ENCODE results near the gene TEX50. TPM values are rescaled to one million over a fixed set of nuclear protein-coding genes. Genes with fewer than 3 reads are reported as not detected.
"Not testable (repeated sequence)": the region's sequence is repeated elsewhere in the genome, so short reads cannot be mapped to it uniquely, and the experiment has no call there.

The TEX50 gene, protein sequence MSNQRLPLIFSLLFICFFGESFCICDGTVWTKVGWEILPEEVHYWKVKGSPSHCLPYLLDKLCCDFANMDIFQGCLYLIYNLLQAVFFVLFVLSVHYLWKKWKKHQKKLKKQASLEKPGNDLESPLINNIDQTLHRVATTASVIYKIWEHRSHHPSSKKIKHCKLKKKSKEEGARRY
- not detected in 2 replicates for total RNA-seq

GRCh38 chr1:173635116-173635515, at the start of gene TEX50:
TEX50 (plus strand) TSS chr1:173635338; CDS start chr1:173635522, 184 bp downstream.
- no peaks in the 10 kb centered on the region for H3K4me1 Mint-ChIP-seq
- H3K9me3 Mint-ChIP-seq: peaks cover 5% of the 10 kb centered on the region
- H3K27ac Mint-ChIP-seq: no peak within 1 kb of the TSS

GRCh38 chr1:173590557-173590956, 44.6 kb upstream of the TEX50 start:
- H3K36me3 Mint-ChIP-seq (ENCODE audit: low read depth): no peaks in the 10 kb centered on the region
- H3K4me3 Mint-ChIP-seq: no peak overlapping the region
- H3K9me3 Mint-ChIP-seq: peaks cover 4% of the 10 kb centered on the region
- no peaks in the 10 kb centered on the region for H3K4me1 Mint-ChIP-seq
- intact Hi-C loops (cut with micrococcal nuclease): no loop called here
- peaks cover 16% of the 10 kb centered on the region for H3K27me3 Mint-ChIP-seq
- no peak overlapping the region for H3K27ac Mint-ChIP-seq
- DNase-seq: no peak

More at GRCh38 chr1:173635116-173635515, at the start of gene TEX50:
- H3K4me3 Mint-ChIP-seq: no peak within 1 kb of the TSS
- no peaks in the 10 kb centered on the region for H3K36me3 Mint-ChIP-seq (ENCODE audit: low read depth)
- intact Hi-C loops (cut with micrococcal nuclease): no loop called here
- peaks cover 9% of the 10 kb centered on the region for H3K27me3 Mint-ChIP-seq
- DNase-seq: no peak

GRCh38 chr1:173591138-173591537, 44.0 kb upstream of the TEX50 start:
- not testable (repeated sequence) for H3K4me3 Mint-ChIP-seq, H3K9me3 Mint-ChIP-seq, H3K4me1 Mint-ChIP-seq

GRCh38 chr1:173596097-173596825, 38.9 kb upstream of the TEX50 start:
- intact Hi-C loops (cut with micrococcal nuclease): no loop called here
- Mint-ChIP-seq H3K27me3 (peaks cover 24% of the 10 kb centered on the region), H3K27ac (no peak overlapping the region), H3K4me1 (peaks cover under 1% of the 10 kb centered on the region), H3K36me3 (ENCODE audit: low read depth) (no peaks in the 10 kb centered on the region), H3K4me3 (no peak overlapping the region), H3K9me3 (peaks cover 7% of the 10 kb centered on the region)
- no peak for DNase-seq

More at GRCh38 chr1:173591138-173591537, 44.0 kb upstream of the TEX50 start:
- H3K27me3 Mint-ChIP-seq: peaks cover 20% of the 10 kb centered on the region
- DNase-seq; H3K27ac Mint-ChIP-seq; intact Hi-C loops (cut with micrococcal nuclease); H3K36me3 Mint-ChIP-seq (ENCODE audit: low read depth): not testable (repeated sequence)

DNA sequence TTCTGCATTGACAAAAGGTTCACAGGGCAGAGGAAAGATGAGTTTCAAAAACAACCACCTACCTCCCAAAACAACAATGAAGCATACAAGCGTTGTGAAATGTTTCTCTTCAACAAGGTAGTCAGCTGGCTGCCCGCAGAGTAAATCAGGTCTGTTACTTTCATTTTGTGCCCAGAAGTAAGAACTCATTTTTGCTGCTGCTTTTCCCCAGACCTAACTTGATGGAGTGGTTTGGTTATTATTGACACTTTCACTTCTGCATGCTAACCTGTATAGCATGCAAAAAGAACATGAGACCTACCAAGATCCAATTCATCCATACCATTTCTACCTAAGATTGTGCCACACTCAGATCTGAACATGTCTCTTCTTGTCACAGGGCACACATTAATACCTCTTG, 33.5 kb upstream of the TEX50 start:
- DNase-seq: no peak
- peaks cover 8% of the 10 kb centered on the region for H3K27me3 Mint-ChIP-seq
- H3K27ac Mint-ChIP-seq: no peak overlapping the region
- H3K4me3 Mint-ChIP-seq: no peak overlapping the region
- H3K9me3 Mint-ChIP-seq: no peaks in the 10 kb centered on the region
- H3K36me3 Mint-ChIP-seq (ENCODE audit: low read depth): no peaks in the 10 kb centered on the region
- H3K4me1 Mint-ChIP-seq: peaks cover 5% of the 10 kb centered on the region
- intact Hi-C loops (cut with micrococcal nuclease): no loop called here

DNA sequence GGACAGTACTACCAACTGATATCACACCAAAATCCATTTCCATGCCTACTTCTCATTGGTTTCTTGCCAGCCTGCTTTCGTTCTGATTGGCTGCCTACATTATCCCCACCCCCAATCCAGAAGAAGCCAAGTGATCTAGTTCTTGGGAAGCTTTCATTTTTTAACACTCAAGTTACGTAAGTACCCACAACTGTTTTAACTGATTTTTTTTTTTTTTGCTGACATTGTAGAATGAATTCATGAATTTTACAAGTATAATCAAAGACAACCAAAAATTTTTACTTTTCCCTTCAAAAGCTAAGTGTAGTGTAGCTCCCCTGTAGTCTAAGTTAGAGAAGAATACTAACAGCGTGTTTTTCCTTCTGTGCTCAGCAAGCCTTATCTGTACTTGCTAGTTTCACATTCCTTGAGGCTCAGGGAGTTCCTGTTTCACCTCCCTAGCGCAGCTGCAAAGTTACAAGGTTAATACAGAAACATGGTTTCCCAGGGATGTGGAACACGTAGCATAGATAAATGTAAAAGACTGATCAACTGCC, 32.0 kb upstream of the TEX50 start, which contains the start of gene SLC9C2:
TSS of gene SLC9C2 (minus strand) at position 17 of the 536 bp plus-strand sequence. CDS start 1,296 bp downstream, outside the sequence.
- intact Hi-C loops (cut with micrococcal nuclease): no loop called here
- Mint-ChIP-seq H3K4me1 (peaks cover 5% of the 10 kb centered on the region), H3K27ac (no peak within 1 kb of the TSS), H3K36me3 (ENCODE audit: low read depth) (no peaks in the 10 kb centered on the region), H3K9me3 (no peaks in the 10 kb centered on the region), H3K4me3 (no peak within 1 kb of the TSS), H3K27me3 (peaks cover 7% of the 10 kb centered on the region)
- no peak for DNase-seq

DNA sequence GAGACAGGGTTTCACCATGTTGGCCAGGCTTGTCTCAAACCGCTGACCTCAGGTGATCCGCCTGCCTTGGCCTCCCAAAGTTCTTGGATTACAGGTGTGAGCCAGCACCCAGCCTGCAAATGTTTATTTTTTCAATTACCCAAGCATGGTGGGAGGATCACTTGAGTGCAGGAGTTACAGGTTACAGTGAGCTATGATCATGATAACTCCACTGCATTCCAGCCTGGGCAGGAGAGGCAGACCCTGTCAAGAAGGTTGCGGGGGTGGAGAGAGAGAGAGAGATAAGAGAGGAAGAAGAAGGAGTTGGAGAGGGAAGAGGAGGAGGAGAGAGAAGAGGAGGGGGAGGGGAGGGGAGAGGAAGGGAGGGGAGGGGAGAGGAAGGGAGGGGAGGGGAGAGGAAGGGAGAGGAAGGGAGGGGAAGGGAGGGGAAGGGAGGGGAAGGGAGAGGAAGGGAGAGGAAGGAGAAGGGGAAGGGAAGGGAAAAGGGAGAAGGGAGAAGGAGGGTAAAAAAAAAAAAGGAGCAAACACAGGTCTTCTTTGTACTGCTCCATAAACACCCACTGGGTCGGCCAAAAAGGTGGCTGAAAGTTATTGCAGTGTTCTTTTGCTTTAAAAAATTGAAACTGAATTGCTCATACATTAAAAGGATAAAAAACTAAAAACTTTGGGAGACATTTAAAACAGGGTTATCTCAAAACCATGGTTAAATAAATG, 26.5 kb upstream of the TEX50 start:
- Mint-ChIP-seq H3K9me3 (peaks cover 3% of the 10 kb centered on the region), H3K27me3 (peaks cover 6% of the 10 kb centered on the region), H3K4me1 (no peaks in the 10 kb centered on the region), H3K4me3 (no peak overlapping the region), H3K36me3 (ENCODE audit: low read depth) (no peaks in the 10 kb centered on the region), H3K27ac (no peak overlapping the region)
- no peak for DNase-seq
- intact Hi-C loops (cut with micrococcal nuclease): no loop called here

- H3K4me3 Mint-ChIP-seq; H3K36me3 Mint-ChIP-seq (ENCODE audit: low read depth); H3K27ac Mint-ChIP-seq; H3K4me1 Mint-ChIP-seq; DNase-seq; H3K27me3 Mint-ChIP-seq; H3K9me3 Mint-ChIP-seq; intact Hi-C loops (cut with micrococcal nuclease): not testable (repeated sequence)
These were observed 22.1 kb upstream of the TEX50 start for GRCh38 chr1:173613086-173613485.

DNA sequence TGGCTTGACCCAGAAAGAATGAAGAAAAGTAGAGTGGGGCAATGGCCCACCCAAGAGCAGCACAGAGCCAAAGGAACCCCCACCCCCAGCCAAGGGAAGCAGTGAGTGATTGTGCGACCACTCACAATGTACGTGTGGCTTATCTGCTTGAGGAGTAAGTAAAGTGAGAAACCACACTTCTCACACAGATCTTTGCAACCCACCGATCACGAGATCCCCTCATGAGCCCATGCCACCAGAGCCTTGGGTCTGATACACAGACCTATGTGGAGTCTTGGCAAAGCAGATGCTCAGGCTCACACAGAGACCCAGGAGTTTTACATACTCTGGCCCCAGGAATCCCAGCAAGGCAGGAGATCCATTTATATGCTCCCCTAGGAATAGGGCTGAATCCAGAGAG, 18.3 kb upstream of the TEX50 start:
- intact Hi-C loops (cut with micrococcal nuclease): no loop called here
- Mint-ChIP-seq H3K4me1 (no peaks in the 10 kb centered on the region), H3K9me3 (peaks cover 28% of the 10 kb centered on the region), H3K36me3 (ENCODE audit: low read depth) (no peaks in the 10 kb centered on the region), H3K27ac (no peak overlapping the region), H3K27me3 (peaks cover 9% of the 10 kb centered on the region), H3K4me3 (no peak overlapping the region)
- DNase-seq: no peak

- no peaks in the 10 kb centered on the region for H3K4me1 Mint-ChIP-seq
- no peaks in the 10 kb centered on the region for H3K36me3 Mint-ChIP-seq (ENCODE audit: low read depth)
- H3K27ac Mint-ChIP-seq: no peak overlapping the region
- H3K4me3 Mint-ChIP-seq: no peak overlapping the region
- peaks cover 6% of the 10 kb centered on the region for H3K27me3 Mint-ChIP-seq
- no peak for DNase-seq
- H3K9me3 Mint-ChIP-seq: peaks cover 5% of the 10 kb centered on the region
- intact Hi-C loops (cut with micrococcal nuclease): no loop called here
These were observed 7.9 kb upstream of the TEX50 start for GRCh38 chr1:173627269-173627668.

- peaks cover 5% of the 10 kb centered on the region for H3K9me3 Mint-ChIP-seq
- H3K36me3 Mint-ChIP-seq (ENCODE audit: low read depth): no peaks in the 10 kb centered on the region
- H3K27me3 Mint-ChIP-seq: peaks cover 8% of the 10 kb centered on the region
- intact Hi-C loops (cut with micrococcal nuclease): no loop called here
- peak; percentile 53 for DNase-seq
- H3K4me1 Mint-ChIP-seq: no peaks in the 10 kb centered on the region
- no peak overlapping the region for H3K4me3 Mint-ChIP-seq
- H3K27ac Mint-ChIP-seq: no peak overlapping the region
These were observed 6.2 kb upstream of the TEX50 start for GRCh38 chr1:173628888-173629287.

- H3K36me3 Mint-ChIP-seq (ENCODE audit: low read depth); H3K4me3 Mint-ChIP-seq; H3K4me1 Mint-ChIP-seq; H3K27me3 Mint-ChIP-seq; H3K9me3 Mint-ChIP-seq; intact Hi-C loops (cut with micrococcal nuclease); H3K27ac Mint-ChIP-seq; DNase-seq: not testable (repeated sequence)
These were observed 2.3 kb downstream of the TEX50 start for GRCh38 chr1:173637236-173638042.

All from activated CD4-positive, alpha-beta T cell treated with anti-CD3 and anti-CD28 coated beads, Interleukin-2, amount 10 ng/mL, durations not matched to agents 24 days and 14 days (primary cell).